Midbrain (tissue), 1 donor: ENCODE measurements around the gene ADAMTS13.

ENCODE experiments used
- DNase-seq: peaks from one replicate; lab custom pipeline; 2025; lab: John Stamatoyannopoulos, UW

Gene ADAMTS13

GRCh38 chr9:133454943-133455673 lies 32.9 kb downstream of the ADAMTS13 start:
- DNase-seq = no peak

- DNase-seq = no peak
Observed at GRCh38 chr9:133455936-133456335, 33.8 kb downstream of the ADAMTS13 start.

- DNase-seq = no peak
Observed at GRCh38 chr9:133456409-133456808, 34.2 kb downstream of the ADAMTS13 start.

- no peak for DNase-seq
Observed at GRCh38 chr9:133457233-133457632, 35.1 kb downstream of the ADAMTS13 start.

GRCh38 chr9:133457748-133458147 lies 35.6 kb downstream of the ADAMTS13 start:
- no peak for DNase-seq

GRCh38 chr9:133458643-133459312 lies 36.6 kb downstream of the ADAMTS13 start:
- no peak for DNase-seq

GRCh38 chr9:133459476-133460404 lies 37.6 kb downstream of the ADAMTS13 start, which contains the start of gene CACFD1:
TSS of gene CACFD1 (plus strand) at chr9:133459978. CDS start at chr9:133460067, 89 bp downstream.
- peak; percentile 96 for DNase-seq

- peak; percentile 57 for DNase-seq
Observed at GRCh38 chr9:133460405-133461175, 38.4 kb downstream of the ADAMTS13 start.

- no peak for DNase-seq
Observed at GRCh38 chr9:133461975-133462374, 39.8 kb downstream of the ADAMTS13 start.

GRCh38 chr9:133463234-133463863 lies 41.2 kb downstream of the ADAMTS13 start:
- no peak for DNase-seq

- no peak for DNase-seq
Observed at GRCh38 chr9:133463864-133464615, 41.9 kb downstream of the ADAMTS13 start.

- no peak for DNase-seq
Observed at GRCh38 chr9:133464638-133465037, 42.5 kb downstream of the ADAMTS13 start.

- DNase-seq = no peak
Observed at GRCh38 chr9:133465984-133466383, 43.8 kb downstream of the ADAMTS13 start.

GRCh38 chr9:133467101-133467500 lies 44.9 kb downstream of the ADAMTS13 start:
- DNase-seq = no peak

GRCh38 chr9:133468374-133468773 lies 46.2 kb downstream of the ADAMTS13 start:
- no peak for DNase-seq

- no peak for DNase-seq
Observed at GRCh38 chr9:133468777-133469421, 46.7 kb downstream of the ADAMTS13 start.

- no peak for DNase-seq
Observed at GRCh38 chr9:133470427-133470924, 48.3 kb downstream of the ADAMTS13 start.

GRCh38 chr9:133470988-133471387 lies 48.8 kb downstream of the ADAMTS13 start:
- no peak for DNase-seq

- no peak for DNase-seq
Observed at GRCh38 chr9:133471551-133472276, 49.5 kb downstream of the ADAMTS13 start.
